Heart right ventricle (tissue), 16 donors: ENCODE data around the gene TENM4. TPM values are rescaled to one million over a fixed set of nuclear protein-coding genes. Genes with fewer than 3 reads are reported as not detected.
A peak's percentile ranks its signal among the peaks of the same experiment; 100 is the strongest.

Source experiments
- ATAC-seq, 8 donors: fragments of 200-7000 bp; cut with Tn5 transposase; one replicate each; pipeline ENCODE4 v1.9.1; 2020; ENCODE audit warnings: mild to moderate bottlenecking in 8 of 8, moderate library complexity in 8 of 8, moderate number of reproducible peaks in 1 of 8
- DNase-seq, 2 donors: peaks; one replicate each; pipeline ENCODE4 v3.0.0-alpha.2; 2020
- H3K27ac ChIP-seq, 10 donors: fragments of 200-600 bp; sonication (generic) in 2 of 10; one replicate each; pipeline versions ENCODE4 v1.5.0 to v1.8.0; 2020 to 2022; ENCODE audit warnings: mild to moderate bottlenecking in 3 of 10
- H3K27me3 ChIP-seq, 7 donors: fragments of 200-600 bp; one replicate each; pipeline ENCODE4 v1.8.0; 2021 to 2022; ENCODE audit warnings: mild to moderate bottlenecking in 2 of 7
- H3K36me3 ChIP-seq, 9 donors: fragments of 200-600 bp; sonication (generic) in 1 of 9; one replicate each; pipeline versions ENCODE4 v1.5.0 to v1.8.0; 2020 to 2022; ENCODE audit warnings: mild to moderate bottlenecking in 2 of 9
- H3K4me1 ChIP-seq, 9 donors: fragments of 200-600 bp; sonication (generic) in 1 of 9; one replicate each; pipeline versions ENCODE4 v1.5.0 to v1.8.0; 2020 to 2022; ENCODE audit warnings: mild to moderate bottlenecking in 4 of 9
- H3K4me3 ChIP-seq, 10 donors: fragments of 200-600 bp; sonication (generic) in 2 of 10; one replicate each; pipeline versions ENCODE4 v1.5.0 to v1.8.0; 2020 to 2022; ENCODE audit warnings: mild to moderate bottlenecking in 7 of 10, moderate library complexity in 2 of 10
- H3K9me3 ChIP-seq, 11 donors: fragments of 200-600 bp in 10 of 11; sonication (generic) in 2 of 11; one replicate each; pipeline versions ENCODE4 v1.5.0 to v1.8.0; 2013 to 2022; ENCODE audit warnings: mild to moderate bottlenecking in 2 of 11, control low read depth in 1 of 11, moderate library complexity in 1 of 11
- WGBS, 2 donors: extraction: QIAGEN DNeasy Blood & Tissue Kit; methylation state at CpG; one replicate each; pipeline ENCODE4 v1.1.7; 2013; ENCODE audit warnings: inconsistent platforms in 1 of 2; 5-methylcytosine and 5-hydroxymethylcytosine counted together
- intact Hi-C, 10 donors: fragments of 100-400 bp; cut with DNase I; formaldehyde crosslinking; loops; one replicate each; pipeline versions ENCODE4 v1.11.1 to v1.14.2; 2022
- polyA plus RNA-seq, 2 donors: library from polyadenylated mRNA; stranded (reverse); fragments of 200-250 nt; gene quantifications; one replicate each; pipeline ENCODE4 v1.2.3, GENCODE V29; 2013
- total RNA-seq, 10 donors: library from RNA; stranded (reverse); fragmentation: NEBNext Ultra II Directional in 3 of 10; extraction: Animal tissue kit (Norgen Biotek cat#: 25700) in 3 of 10; gene quantifications; one replicate each; pipeline versions ENCODE4 v1.2.1 to v1.2.4, GENCODE V29; 2021 to 2023
- TF ChIP-seq, protein P1 (sequence below), 9 donors: fragments of 200-600 bp; sonication (generic) in 2 of 9; IDR thresholded peaks; one replicate each; pipeline versions ENCODE4 v1.5.0 to v1.8.0; 2021 to 2022; ENCODE audit warnings: antibody characterized with exemption in 9 of 9, mild to moderate bottlenecking in 5 of 9, moderate library complexity in 1 of 9
- donor health status: Arrhythmogenic right ventricular cardiomyopathy.
- donor health status: ischemic (EF 13 %, LVEDD 7.1; RV severe dilation, severe dysfunction).
- donor health status: healthy with polysubstance abuse.
- donor health status: DM: no; HTN: yes; CAD: no.
- donor health status: DM: no; HTN: no; CAD: no.
- donor health status: ischemic (EF 25% LVEDD 6.9; RV normal size, moderate dysfunction).
- donor health status: ischemic (EF 25% LVEDD 5.7; RV mildly dilated, moderate dysfunction).
- donor health status: healthy.
- donor health status: DM: yes; HTN: yes; CAD: no.
- donor health status: Ischemic cardiomyopathy.
- donor health status: ischemic (EF 35%, LVEDD 5.7; RV mildly dilated, moderate dysfunction).
- donor health status: nonischemic (EF 11% LVEDD 7.7; RV severe dilation, severe dysfunction).
- donor health status: DM: yes; HTN: yes; CAD: no.
- donor health status: PGD.
- donor health status: ischemic (EF 29% LVEDD 5.4; RV normal size, mild dysfunction).
- donor health status: nonischemic (EF 23%, LVEDD 6.1; RV moderate dilation, normal function).

The TENM4 gene
- total and polyA plus RNA-seq, 12 donors: 0.10 to 3.6 (median 0.91) TPM

DNA sequence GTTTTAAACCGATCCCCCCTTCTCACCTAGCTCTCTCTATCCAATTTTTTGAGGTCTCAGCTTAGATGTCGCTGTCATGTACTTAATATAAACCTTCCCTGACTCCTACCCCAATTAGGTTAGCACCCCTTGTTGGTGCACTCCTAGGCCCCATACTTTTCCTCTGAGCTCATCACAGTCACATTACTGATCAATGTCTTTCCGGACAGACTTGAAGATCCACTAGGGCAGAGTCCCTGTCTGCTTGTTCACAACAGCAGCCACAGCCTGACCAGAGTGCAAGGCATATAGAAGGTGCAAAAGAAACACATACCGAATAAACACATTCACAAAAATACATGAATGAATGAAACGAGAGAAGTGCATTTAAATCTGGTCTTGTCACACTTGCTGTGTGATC is 605.2 kb downstream of the TENM4 start:
- H3K4me1 ChIP-seq: peaks cover 0 to 11% (median 0%) of the 10 kb centered on the region in 9 donors
- DNase-seq (no peak), ATAC-seq (no peak)
- no peaks in the 10 kb centered on the region for H3K36me3 ChIP-seq
- TF ChIP-seq, protein P1, sequence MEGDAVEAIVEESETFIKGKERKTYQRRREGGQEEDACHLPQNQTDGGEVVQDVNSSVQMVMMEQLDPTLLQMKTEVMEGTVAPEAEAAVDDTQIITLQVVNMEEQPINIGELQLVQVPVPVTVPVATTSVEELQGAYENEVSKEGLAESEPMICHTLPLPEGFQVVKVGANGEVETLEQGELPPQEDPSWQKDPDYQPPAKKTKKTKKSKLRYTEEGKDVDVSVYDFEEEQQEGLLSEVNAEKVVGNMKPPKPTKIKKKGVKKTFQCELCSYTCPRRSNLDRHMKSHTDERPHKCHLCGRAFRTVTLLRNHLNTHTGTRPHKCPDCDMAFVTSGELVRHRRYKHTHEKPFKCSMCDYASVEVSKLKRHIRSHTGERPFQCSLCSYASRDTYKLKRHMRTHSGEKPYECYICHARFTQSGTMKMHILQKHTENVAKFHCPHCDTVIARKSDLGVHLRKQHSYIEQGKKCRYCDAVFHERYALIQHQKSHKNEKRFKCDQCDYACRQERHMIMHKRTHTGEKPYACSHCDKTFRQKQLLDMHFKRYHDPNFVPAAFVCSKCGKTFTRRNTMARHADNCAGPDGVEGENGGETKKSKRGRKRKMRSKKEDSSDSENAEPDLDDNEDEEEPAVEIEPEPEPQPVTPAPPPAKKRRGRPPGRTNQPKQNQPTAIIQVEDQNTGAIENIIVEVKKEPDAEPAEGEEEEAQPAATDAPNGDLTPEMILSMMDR (IDR thresholded peaks at IDR 0.05): no peak
- intact Hi-C loops: no loop called here
- H3K27ac ChIP-seq: no peak overlapping the region
- no peaks in the 10 kb centered on the region for H3K27me3 ChIP-seq
- 95 to 97% methylated on average over 5 of the region's 5 CpGs for WGBS, 2 donors
- no peaks in the 10 kb centered on the region for H3K9me3 ChIP-seq
- H3K4me3 ChIP-seq: no peak overlapping the region

DNA sequence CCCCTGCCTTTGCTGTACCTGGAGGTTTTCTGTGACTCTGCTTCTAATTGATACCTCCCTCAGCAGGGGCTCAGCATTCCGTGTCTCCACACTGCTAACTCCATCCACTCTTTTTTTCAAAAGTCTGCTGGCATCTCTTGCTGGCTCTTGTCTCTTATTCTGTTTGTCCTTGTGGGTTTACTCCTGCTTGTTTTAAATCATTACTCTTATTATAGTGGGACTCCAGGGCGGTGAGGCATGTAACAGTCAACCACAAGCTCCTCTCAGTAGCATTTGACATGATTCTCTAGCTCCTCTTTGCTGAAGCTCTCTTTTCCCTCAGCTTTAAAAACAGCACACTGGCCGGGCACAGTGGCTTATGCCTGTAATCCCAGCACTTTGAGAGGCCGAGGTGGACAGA is 605.9 kb downstream of the TENM4 start:
- Histone ChIP-seq H3K9me3 (no peaks in the 10 kb centered on the region), H3K27ac (no peak overlapping the region), H3K4me1 (peaks cover 0 to 6% (median 0%) of the 10 kb centered on the region in 9 donors), H3K27me3 (no peaks in the 10 kb centered on the region), H3K36me3 (no peaks in the 10 kb centered on the region), H3K4me3 (no peak overlapping the region)
- TF ChIP-seq, protein P1 (IDR thresholded peaks at IDR 0.05): no peak
- ATAC-seq (no peak), DNase-seq (no peak)
- intact Hi-C loops: no loop called here
- WGBS, 2 donors: 90 to 91% methylated on average over 4 of the region's 4 CpGs

DNA sequence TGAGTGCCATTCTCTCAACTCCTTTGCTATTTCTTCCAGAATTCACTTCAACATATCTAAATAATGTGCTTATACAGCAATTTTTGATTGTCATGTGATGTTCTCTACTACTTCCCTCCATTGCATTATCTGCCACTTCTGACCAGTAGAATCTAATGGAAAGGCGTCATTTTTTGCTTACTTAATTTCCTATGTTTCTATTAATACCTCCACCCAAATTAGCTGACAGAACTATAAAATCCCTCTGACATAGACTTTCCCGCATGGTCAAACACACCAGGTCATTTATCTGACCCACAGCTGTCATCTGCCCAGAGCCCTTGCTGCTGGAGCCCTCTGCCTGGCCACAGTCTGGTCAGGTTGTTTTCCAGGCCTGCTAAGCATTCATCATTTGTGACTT is 607.6 kb downstream of the TENM4 start:
- Histone ChIP-seq H3K4me1 (peaks cover 0 to 19% (median 0%) of the 10 kb centered on the region in 9 donors), H3K27me3 (no peaks in the 10 kb centered on the region), H3K9me3 (no peaks in the 10 kb centered on the region), H3K27ac (peak overlapping the region in 1 of 10 donors; percentile 48), H3K4me3 (no peak overlapping the region), H3K36me3 (no peaks in the 10 kb centered on the region)
- intact Hi-C loops: no loop called here
- TF ChIP-seq, protein P1 (IDR thresholded peaks at IDR 0.05): no peak
- ATAC-seq (peak in 7 of 8 donors; percentile 29 to 67 (median 51)), DNase-seq (no peak)
- 73 to 74% methylated on average over 2 of the region's 2 CpGs for WGBS, 2 donors

DNA sequence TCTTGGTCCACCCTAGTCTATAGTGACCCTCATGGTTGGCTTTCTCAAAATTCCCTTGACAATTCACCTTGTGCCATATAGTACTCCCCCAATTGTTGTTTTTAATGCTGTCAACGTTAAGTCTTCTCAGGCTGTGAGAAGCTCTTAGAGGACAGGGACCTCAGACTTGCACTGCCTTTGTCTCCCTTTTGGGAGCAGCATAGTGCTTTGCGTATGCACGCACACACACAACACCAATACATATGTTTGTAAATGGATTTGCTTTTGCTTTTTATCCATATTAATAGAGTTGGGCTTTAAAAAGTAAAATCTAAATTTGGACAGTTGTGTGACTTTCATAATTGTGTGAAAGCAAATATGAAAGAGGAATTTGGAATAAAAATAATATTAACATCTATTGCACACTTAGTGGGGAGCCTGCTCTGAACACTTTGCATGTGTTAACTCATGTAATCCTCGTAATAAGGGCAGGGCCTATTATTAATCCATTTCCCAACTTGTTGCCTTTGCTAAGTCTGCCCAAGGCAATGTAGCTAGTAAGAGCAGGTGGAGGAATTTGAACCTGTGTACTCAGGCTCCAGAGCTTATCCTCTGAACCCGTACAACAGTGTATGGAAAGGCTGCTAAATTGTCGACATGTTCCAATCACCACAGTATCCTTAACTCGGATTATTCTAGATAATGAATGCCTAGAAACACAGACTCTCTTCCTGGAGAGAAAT is 608.4 kb downstream of the TENM4 start:
- intact Hi-C loops: no loop called here
- peaks cover 0 to 28% (median 0%) of the 10 kb centered on the region in 9 donors for H3K4me1 ChIP-seq
- DNase-seq: no peak
- H3K4me3 ChIP-seq: no peak overlapping the region
- no peaks in the 10 kb centered on the region for H3K36me3 ChIP-seq
- no peaks in the 10 kb centered on the region for H3K27me3 ChIP-seq
- peak overlapping the region in 1 of 10 donors; percentile 29 for H3K27ac ChIP-seq
- no peaks in the 10 kb centered on the region for H3K9me3 ChIP-seq
- 77 to 78% methylated on average over 7 of the region's 7 CpGs for WGBS, 2 donors
- TF ChIP-seq, protein P1 (IDR thresholded peaks at IDR 0.05): peak in 1 of 9 donors; percentile 22
- no peak for ATAC-seq
